ENCODE results near the gene NEAT1.

GRCh38 chr11:65425105-65425970 lies 2.7 kb downstream of the NEAT1 start:
- TF ChIP-seq CTCF (IDR thresholded peaks at IDR 0.05 in 2 of 3, conservative IDR thresholded peaks at IDR 0.05 in 1 of 3; ENCODE audit: borderline replicate concordance in 1 of 3, insufficient read depth in 1 of 3, low read depth in 2 of 3, low read length in 2 of 3) (no peak), RAD21 (IDR thresholded peaks at IDR 0.05; ENCODE audit: low read depth) (no peak), ZNF274 (IDR thresholded peaks at IDR 0.05; ENCODE audit: low read depth, low read length) (no peak), ATF3 (IDR thresholded peaks at IDR 0.05) (no peak), EZH2phosphoT487 (IDR thresholded peaks at IDR 0.05; ENCODE audit: borderline replicate concordance) (no peak)
